Endothelial cell (in vitro differentiated cells): ENCODE measurements around the gene LRWD1. TPM values are rescaled to one million over a fixed set of nuclear protein-coding genes. Genes with fewer than 3 reads are reported as not detected.
A peak's percentile ranks its signal among the peaks of the same experiment; 100 is the strongest.

Source experiments
- DNase-seq: peaks from one replicate; pipeline ENCODE4 v3.0.0; 2021; ENCODE audit warnings: low spot score
- H3K27ac Mint-ChIP-seq: one replicate; pipeline ENCODE4 v1.8.0; 2021; ENCODE audit warnings: mixed read lengths, inconsistent platforms; ENCODE audit not compliant: unreplicated experiment
- H3K27me3 Mint-ChIP-seq: one replicate; pipeline ENCODE4 v1.8.0; 2021; ENCODE audit warnings: mild to moderate bottlenecking, moderate library complexity, mixed read lengths, inconsistent platforms; ENCODE audit not compliant: unreplicated experiment
- H3K36me3 Mint-ChIP-seq: one replicate; pipeline ENCODE4 v1.8.0; 2021; ENCODE audit warnings: mild to moderate bottlenecking, low read depth, mixed read lengths, inconsistent platforms; ENCODE audit not compliant: unreplicated experiment
- H3K4me1 Mint-ChIP-seq: one replicate; pipeline ENCODE4 v1.8.0; 2021; ENCODE audit warnings: mild to moderate bottlenecking, mixed read lengths, inconsistent platforms; ENCODE audit not compliant: unreplicated experiment
- H3K4me3 Mint-ChIP-seq: one replicate; pipeline ENCODE4 v1.8.0; 2021; ENCODE audit warnings: mild to moderate bottlenecking, mixed read lengths, inconsistent platforms; ENCODE audit not compliant: unreplicated experiment
- H3K9me3 Mint-ChIP-seq: one replicate; pipeline ENCODE4 v1.8.0; 2021; ENCODE audit warnings: mixed read lengths, inconsistent platforms; ENCODE audit not compliant: unreplicated experiment
- CTCF ChIP-seq: fragments of 200-600 bp; sonication (generic); IDR thresholded peaks from one replicate; pipeline ENCODE4 v1.5.0; 2021; ENCODE audit warnings: antibody characterized with exemption; ENCODE audit not compliant: unreplicated experiment
- total RNA-seq: library from RNA; stranded (reverse); fragmentation: NEBNext Ultra II Directional; extraction: Animal tissue kit (Norgen Biotek cat#: 25700); gene quantifications from one replicate; pipeline ENCODE4 v1.2.1, GENCODE V29; 2021; ENCODE audit not compliant: unreplicated experiment

Gene LRWD1
- total RNA-seq, 1 donor from 2014 or later, result 30.3 TPM

DNA sequence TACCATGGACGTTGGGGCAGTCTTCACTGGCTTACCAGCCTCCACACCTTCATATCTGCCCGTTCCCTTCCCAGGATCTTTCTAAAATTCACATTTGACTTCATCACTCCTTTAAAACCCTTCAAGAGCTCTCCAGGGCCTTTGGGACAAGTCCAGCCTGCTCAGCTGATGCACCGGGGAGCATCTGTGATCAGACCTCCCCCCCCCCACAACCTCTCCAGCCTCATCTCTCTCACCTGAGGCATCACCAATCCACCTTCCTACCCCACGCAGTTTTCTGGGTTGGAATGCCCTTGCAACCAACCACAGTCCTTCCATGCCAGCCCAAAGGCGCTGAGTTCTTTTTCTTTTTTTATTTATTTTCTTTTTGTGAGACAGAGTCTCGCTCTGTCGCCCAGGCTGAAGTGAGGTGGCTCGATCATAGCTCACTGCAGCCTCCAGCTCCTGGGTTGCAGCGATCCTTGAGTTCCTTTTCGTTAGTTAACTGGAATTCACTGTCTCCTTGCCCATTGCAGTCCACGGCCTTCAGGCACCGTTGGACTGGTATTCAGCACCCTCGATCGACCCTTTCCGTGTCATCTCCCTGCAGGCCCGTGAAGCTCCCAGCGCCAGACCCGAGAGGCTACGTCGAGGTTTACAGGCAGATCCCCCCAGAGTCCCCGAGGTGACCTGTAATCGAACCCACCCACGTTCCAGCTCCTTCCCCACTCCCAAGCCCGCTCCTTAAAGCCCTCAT lies 775 bp upstream of the LRWD1 start:
- H3K27ac Mint-ChIP-seq, result peak overlapping the region; percentile 36
- DNase-seq, result no peak
- TF ChIP-seq CTCF, result no peak
- no peaks in the 10 kb centered on the region for H3K9me3 Mint-ChIP-seq
- peaks cover 14% of the 10 kb centered on the region for H3K4me1 Mint-ChIP-seq
- H3K4me3 Mint-ChIP-seq, result peak overlapping the region; percentile 98
- H3K27me3 Mint-ChIP-seq, result peaks cover 12% of the 10 kb centered on the region
- peaks cover 15% of the 10 kb centered on the region for H3K36me3 Mint-ChIP-seq

DNA sequence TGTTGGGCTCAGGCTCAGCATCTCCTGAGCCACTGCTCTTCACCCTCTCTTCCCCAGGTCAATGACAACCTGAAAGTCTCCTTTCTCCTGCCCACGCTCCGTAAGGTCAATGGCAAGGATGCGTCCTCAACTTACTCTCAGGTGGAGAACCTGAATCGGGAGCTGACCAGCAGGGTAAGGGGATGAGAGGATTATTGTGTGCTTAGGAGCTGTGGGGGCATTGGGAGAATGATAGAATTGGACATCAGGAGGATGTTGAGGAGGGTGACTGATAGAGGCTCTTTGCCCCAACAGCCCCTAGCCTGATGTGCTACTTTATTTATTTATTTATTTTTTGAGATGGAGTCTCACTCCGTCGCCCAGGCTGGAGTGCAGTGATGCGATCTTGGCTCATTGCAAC lies 1.3 kb downstream of the LRWD1 start:
- Mint-ChIP-seq H3K4me3 (peak overlapping the region; percentile 87), H3K4me1 (peaks cover 14% of the 10 kb centered on the region), H3K9me3 (no peaks in the 10 kb centered on the region), H3K27ac (no peak overlapping the region), H3K36me3 (peaks cover 14% of the 10 kb centered on the region), H3K27me3 (peaks cover 16% of the 10 kb centered on the region)
- no peak for TF ChIP-seq CTCF
- DNase-seq, result no peak

DNA sequence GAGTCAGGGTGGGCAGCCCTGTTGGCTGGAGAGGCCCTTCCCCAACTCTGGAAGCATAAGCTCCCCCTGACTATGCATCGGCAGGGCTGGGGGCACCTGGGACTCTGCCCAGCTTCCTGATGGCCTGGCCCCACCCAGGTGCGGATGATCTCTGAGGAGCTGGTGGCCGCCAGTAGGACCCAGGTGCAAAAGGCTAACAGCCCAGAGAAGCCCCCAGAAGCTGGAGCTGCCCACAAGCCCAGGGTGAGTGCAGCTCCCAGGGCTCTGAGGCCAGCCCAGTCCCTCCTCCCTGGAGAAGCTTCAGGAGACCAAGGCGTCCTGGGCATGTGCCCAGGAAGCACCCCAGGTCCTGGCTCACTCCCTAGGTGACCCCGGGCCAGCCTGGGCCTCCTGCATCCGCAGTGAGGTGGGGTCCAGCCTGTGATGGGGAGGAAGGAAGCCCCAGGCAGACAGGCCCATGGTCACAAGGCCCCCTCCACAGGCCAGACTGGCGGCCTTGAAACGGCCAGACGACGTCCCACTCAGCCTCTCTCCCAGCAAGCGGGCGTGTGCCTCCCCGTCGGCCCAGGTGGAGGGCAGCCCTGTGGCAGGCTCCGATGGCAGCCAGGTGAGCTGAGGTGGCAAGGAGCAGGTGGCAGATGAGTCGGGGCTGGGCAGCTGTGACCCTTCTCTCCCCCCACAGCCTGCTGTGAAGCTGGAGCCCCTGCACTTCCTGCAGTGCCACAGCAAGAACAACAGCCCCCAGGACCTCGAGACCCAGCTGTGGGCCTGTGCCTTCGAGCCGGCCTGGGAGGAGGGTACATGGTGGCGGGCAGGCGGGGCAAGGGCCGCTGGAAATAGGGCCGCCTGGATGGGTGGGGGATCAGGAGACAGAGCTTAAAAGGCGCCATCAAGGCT lies 3.0 kb downstream of the LRWD1 start:
- peaks cover 14% of the 10 kb centered on the region for H3K4me1 Mint-ChIP-seq
- peaks cover 15% of the 10 kb centered on the region for H3K36me3 Mint-ChIP-seq
- TF ChIP-seq CTCF, result no peak
- DNase-seq, result no peak
- H3K4me3 Mint-ChIP-seq, result no peak overlapping the region
- H3K9me3 Mint-ChIP-seq, result no peaks in the 10 kb centered on the region
- H3K27ac Mint-ChIP-seq, result no peak overlapping the region
- H3K27me3 Mint-ChIP-seq, result peaks cover 13% of the 10 kb centered on the region

GRCh38 chr7:102468478-102469350 lies 3.9 kb downstream of the LRWD1 start:
- H3K4me1 Mint-ChIP-seq, result peaks cover 11% of the 10 kb centered on the region
- no peaks in the 10 kb centered on the region for H3K9me3 Mint-ChIP-seq
- peaks cover 13% of the 10 kb centered on the region for H3K27me3 Mint-ChIP-seq
- H3K27ac Mint-ChIP-seq, result no peak overlapping the region
- DNase-seq, result no peak
- H3K36me3 Mint-ChIP-seq, result peaks cover 15% of the 10 kb centered on the region
- H3K4me3 Mint-ChIP-seq, result no peak overlapping the region
- TF ChIP-seq CTCF, result no peak
